Pericardium fibroblast (primary cell): ENCODE results near the gene C12orf42. TPM values are rescaled to one million over a fixed set of nuclear protein-coding genes. Genes with fewer than 3 reads are reported as not detected.

Experiments used
- total RNA-seq: library from RNA; depleted of rRNA; stranded (reverse); fragments of >200 nt; gene quantifications from 2 replicates; pipeline ENCODE4 v1.2.3, GENCODE V29; 2015

Gene C12orf42
- not detected in 2 replicates for total RNA-seq

GRCh38 chr12:103495469-103496456, at the start of gene C12orf42:
Gene C12orf42, minus strand, starts transcription at chr12:103495968. Its CDS starts 17,542 bp downstream, at chr12:103478426.

Other genes with a start within 250 kb of the C12orf42 start
- gene STAB2, start 91.3 kb upstream of the C12orf42 start, total RNA-seq, result not detected in 2 replicates